ENCODE measurements around the gene METTL16.

- no peak for TF ChIP-seq CTCF (IDR thresholded peaks at IDR 0.05)
- TF ChIP-seq POLR2AphosphoS5 (IDR thresholded peaks at IDR 0.05) = no peak
Observed at GRCh38 chr17:2449486-2449885, 62.2 kb downstream of the METTL16 start.

Measured in prostate gland (tissue), 2 donors.